Ectodermal cell (in vitro differentiated cells): ENCODE results near the gene SRGAP2.
"Not testable (repeated sequence)": the region's sequence is repeated elsewhere in the genome, so short reads cannot be mapped to it uniquely, and the experiment has no call there.

Experiments
- H3K27ac ChIP-seq: 2 replicates; pipeline ENCODE4 v1.7.0; 2013; ENCODE audit warnings: mild to moderate bottlenecking, low read depth, low read length; ENCODE audit not compliant: insufficient read depth, poor library complexity, severe bottlenecking
- H3K27me3 ChIP-seq: 2 replicates; pipeline ENCODE4 v1.7.0; 2013; ENCODE audit warnings: mild to moderate bottlenecking, low read length; ENCODE audit not compliant: insufficient read depth, control insufficient read depth, poor library complexity, severe bottlenecking
- H3K36me3 ChIP-seq: one replicate; pipeline ENCODE4 v1.7.0; 2013; ENCODE audit warnings: low read length; ENCODE audit not compliant: control insufficient read depth, insufficient read depth
- H3K4me1 ChIP-seq: one replicate; pipeline ENCODE4 v1.7.0; 2013; ENCODE audit warnings: low read length; ENCODE audit not compliant: control insufficient read depth, insufficient read depth
- H3K4me3 ChIP-seq: 2 replicates; pipeline ENCODE4 v1.7.0; 2013; ENCODE audit warnings: low read depth, low read length, control low read depth; ENCODE audit not compliant: insufficient read depth
- H3K9me3 ChIP-seq: 2 replicates; pipeline ENCODE4 v1.7.0; 2013; ENCODE audit warnings: mild to moderate bottlenecking, low read length, moderate library complexity; ENCODE audit not compliant: control insufficient read depth
- WGBS, 2 experiments: methylation state at CpG; one replicate each; pipeline ENCODE4 v1.1.7; 2013; ENCODE audit warnings: missing lambda C conversion rate in 2 of 2; 5-methylcytosine and 5-hydroxymethylcytosine counted together

SRGAP2 gene

DNA sequence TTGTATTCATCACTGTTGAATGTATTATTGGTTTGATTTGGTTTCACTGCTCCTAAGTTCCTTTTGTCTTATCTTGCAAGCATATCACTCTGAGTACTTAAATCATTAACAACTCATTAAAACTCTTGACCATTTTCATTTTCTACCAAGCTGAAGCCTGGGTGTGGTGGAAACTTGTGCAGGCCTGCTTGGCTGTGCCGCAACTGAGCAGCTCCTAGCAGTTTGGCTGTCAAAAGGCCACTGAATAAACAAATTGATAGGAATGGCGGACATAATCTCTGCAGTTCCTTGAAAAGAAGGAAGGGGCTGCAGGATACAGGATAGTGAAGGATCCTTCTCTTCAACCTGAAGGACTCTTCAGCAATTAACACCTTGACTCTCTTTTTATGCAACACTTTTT lies 25.9 kb downstream of the SRGAP2 start:
- not testable (repeated sequence) for H3K36me3 ChIP-seq, H3K4me1 ChIP-seq, H3K9me3 ChIP-seq, H3K4me3 ChIP-seq, H3K27ac ChIP-seq, H3K27me3 ChIP-seq
- no CpG with 5 or more reads among the region's 2 CpGs for WGBS, 2 experiments

DNA sequence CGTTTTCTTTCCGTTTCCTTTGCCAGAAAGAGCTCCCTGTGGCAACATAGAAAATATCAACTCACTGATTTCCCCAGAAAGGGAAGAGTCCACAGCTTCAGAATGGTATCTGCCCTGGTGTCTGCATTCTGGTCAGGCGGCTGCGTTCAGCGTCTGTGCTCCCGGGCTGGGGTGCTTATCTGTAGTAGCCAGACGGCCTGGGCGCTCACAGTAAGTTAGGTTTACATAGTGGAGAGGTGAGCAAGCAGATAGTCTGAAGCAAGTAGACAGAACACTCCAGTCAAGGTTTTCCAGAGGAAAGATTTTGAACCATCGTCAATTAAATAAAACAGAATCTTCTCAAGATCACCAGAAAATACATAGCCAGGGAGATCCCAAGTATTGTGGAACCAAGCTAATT lies 28.6 kb downstream of the SRGAP2 start:
- H3K4me3 ChIP-seq, H3K9me3 ChIP-seq, H3K27ac ChIP-seq, H3K4me1 ChIP-seq, H3K36me3 ChIP-seq, H3K27me3 ChIP-seq: not testable (repeated sequence)
- WGBS, 2 experiments, result 90 to 96% methylated on average over 3 to 5 of the region's 9 CpGs

GRCh38 chr1:206232970-206233645 lies 29.8 kb downstream of the SRGAP2 start:
- not testable (repeated sequence) for H3K4me3 ChIP-seq, H3K9me3 ChIP-seq, H3K27me3 ChIP-seq, H3K27ac ChIP-seq, H3K36me3 ChIP-seq, H3K4me1 ChIP-seq
- 100% methylated on average over 1 of the region's 5 CpGs for WGBS, 2 experiments

DNA sequence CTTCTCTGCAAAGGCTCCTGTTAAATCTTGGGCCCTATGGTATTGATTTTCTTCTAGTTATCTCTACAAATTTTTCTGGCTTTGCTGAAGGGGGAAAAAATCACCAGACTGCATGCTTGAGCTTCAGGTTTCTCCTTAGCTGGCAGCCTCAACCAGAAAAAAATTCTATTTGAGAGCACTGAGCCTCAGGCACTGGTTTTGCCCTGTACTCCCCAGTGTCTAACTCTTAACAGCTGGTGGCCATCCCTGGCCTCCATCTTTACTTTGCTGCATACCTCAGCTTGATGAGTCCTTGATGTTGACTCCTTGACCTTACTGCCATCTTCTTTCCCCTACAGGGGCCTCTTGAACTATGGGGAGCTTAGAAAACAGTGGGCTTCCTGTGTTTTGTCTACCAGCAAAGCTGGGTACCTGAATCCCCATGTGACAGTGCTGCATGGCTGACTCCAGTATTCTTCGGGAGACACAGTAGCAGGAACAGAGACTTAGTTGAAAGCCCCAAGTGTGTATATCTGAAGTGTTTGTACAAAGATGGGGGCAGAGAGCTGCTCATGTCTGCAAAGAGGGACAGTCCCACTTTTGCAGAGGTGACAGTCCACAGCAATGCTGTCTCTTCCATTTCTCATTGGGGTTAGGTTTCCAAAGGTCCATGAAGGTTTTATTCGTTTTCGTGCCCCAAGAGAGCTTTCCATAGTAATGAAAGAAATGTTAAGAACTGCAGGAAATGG lies 31.0 kb downstream of the SRGAP2 start:
- not testable (repeated sequence) for H3K4me1 ChIP-seq, H3K36me3 ChIP-seq, H3K27ac ChIP-seq, H3K9me3 ChIP-seq, H3K27me3 ChIP-seq, H3K4me3 ChIP-seq
- 85 to 88% methylated on average over 3 of the region's 3 CpGs for WGBS, 2 experiments

DNA sequence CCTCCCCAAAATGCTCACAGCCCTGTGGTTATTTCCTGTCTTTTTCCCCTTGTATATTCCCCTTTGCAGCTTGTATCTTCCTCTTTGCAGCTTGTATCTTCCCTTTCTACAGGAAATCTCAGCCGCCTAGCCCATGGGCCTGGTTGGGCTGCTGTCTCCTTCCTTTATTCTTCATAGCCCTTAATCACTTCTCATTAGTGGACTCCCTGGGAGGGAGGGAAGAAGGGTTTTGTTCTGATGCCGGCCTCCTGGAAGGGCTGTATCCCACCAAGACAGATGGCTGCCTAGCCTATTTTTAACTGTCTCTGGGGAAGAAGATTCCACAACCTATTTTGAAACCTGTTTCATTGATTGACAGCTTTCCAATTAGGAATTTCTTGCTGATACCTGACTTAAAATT lies 31.8 kb downstream of the SRGAP2 start:
- not testable (repeated sequence) for H3K4me3 ChIP-seq, H3K27ac ChIP-seq, H3K27me3 ChIP-seq, H3K9me3 ChIP-seq, H3K36me3 ChIP-seq, H3K4me1 ChIP-seq
- no CpG with 5 or more reads among the region's 2 CpGs for WGBS, 2 experiments

- not testable (repeated sequence) for H3K4me3 ChIP-seq, H3K9me3 ChIP-seq, H3K4me1 ChIP-seq, H3K36me3 ChIP-seq, H3K27me3 ChIP-seq, H3K27ac ChIP-seq
- 92 to 100% methylated on average over 2 to 4 of the region's 4 CpGs for WGBS, 2 experiments
Observed at GRCh38 chr1:206240288-206240687, 36.9 kb downstream of the SRGAP2 start.

GRCh38 chr1:206243335-206243734 lies 40.0 kb downstream of the SRGAP2 start:
- 95 to 100% methylated on average over 1 of the region's 3 CpGs for WGBS, 2 experiments
- not testable (repeated sequence) for H3K4me3 ChIP-seq, H3K27ac ChIP-seq

DNA sequence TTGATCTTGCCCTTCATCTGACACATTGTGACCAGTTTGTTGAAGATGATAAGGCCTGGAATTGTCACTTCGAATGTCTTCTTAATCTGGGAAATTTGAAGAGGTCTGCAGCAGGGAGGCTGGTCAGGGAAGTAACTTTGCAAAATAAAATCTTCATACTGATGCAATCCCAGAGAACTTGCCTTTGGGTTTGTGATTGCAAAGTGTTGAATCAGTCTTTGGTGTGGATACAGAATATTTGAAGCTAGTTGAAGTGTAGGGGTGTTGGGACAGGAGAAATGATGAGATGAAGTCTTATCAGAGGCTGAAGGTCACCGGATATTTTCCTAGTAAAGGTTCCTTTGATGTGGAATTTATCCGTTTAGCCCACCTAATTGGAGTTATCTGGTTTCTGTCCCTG lies 42.1 kb downstream of the SRGAP2 start:
- 75% methylated on average over 1 of the region's 3 CpGs; no CpG with 5 or more reads in 1 of the 2 experiments for WGBS, 2 experiments
- H3K27ac ChIP-seq, H3K4me1 ChIP-seq, H3K9me3 ChIP-seq, H3K4me3 ChIP-seq, H3K36me3 ChIP-seq, H3K27me3 ChIP-seq: not testable (repeated sequence)

More at GRCh38 chr1:206243335-206243734, 40.0 kb downstream of the SRGAP2 start:
- H3K4me1 ChIP-seq, H3K36me3 ChIP-seq, H3K9me3 ChIP-seq, H3K27me3 ChIP-seq: not testable (repeated sequence)

DNA sequence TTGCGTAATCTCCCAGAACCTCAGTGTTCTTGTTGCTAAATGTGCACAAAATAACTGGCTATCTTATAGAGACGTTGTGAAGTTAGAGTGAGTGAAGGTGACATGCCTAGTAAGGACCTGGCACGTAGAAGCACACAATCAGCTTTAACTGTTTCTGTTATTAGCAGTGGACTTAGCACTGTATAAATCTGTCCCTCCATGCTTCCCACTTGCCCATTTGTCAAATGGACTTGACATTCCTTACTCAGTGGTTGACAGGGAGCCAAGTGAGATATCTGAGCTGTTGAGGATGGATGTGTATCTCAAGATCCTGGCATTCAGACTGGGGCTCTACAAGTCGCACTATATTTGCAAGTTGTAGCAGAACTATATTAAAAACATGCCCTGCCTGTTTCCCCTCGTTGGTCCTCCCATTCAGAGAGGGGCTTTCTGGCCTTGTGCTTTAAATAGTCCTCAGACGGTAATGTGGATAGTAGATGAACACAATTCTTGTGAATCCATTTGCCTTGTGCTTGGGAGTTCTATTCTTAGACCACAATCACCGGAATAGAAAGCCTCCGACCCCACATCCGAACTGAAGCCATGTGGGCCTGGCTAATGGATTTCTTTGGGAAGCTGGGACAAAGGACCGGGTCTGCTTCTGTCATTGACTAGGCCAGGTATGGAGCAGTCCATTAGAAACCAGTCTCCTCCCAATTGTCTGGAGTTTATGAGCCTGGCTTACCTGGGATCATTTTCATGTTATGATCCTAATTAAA lies 43.0 kb downstream of the SRGAP2 start:
- H3K27me3 ChIP-seq, H3K27ac ChIP-seq, H3K36me3 ChIP-seq, H3K4me1 ChIP-seq, H3K9me3 ChIP-seq, H3K4me3 ChIP-seq: not testable (repeated sequence)
- no CpG with 5 or more reads among the region's 10 CpGs for WGBS, 2 experiments

- H3K9me3 ChIP-seq, H3K36me3 ChIP-seq, H3K4me1 ChIP-seq, H3K27ac ChIP-seq, H3K27me3 ChIP-seq, H3K4me3 ChIP-seq: not testable (repeated sequence)
- WGBS, 2 experiments, result 89 to 100% methylated on average over 1 of the region's 3 CpGs
Observed at GRCh38 chr1:206250953-206251681, 47.8 kb downstream of the SRGAP2 start.
